ENCODE results near the gene C17orf67.

DNA sequence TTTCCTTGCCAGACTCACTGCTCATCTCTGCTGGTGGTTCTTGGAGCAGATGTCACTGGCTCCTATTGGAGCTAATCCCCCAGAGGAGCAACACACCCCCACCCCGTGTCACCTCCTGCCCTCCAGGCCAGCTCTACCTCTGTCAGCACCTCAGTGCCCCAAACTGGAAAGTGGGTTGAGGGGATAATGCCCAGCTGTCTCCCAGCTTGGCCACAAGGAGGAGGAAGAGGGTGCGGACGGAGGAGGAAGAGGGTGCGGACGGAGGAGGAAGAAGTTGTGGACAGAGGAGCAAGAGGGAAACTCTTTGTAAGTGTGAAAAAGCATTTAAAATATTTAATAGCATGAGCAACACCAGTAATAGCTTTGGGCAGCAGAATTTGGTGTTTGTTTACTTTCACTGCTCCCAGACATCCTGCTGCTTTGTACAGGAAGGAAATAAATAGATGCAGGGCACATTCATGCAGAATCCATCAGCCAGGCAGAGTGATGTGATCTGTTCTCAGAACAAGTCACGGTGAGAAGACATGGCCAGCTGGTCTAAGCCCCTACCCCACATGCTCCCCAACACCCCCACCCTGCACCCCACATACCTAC, 82.5 kb downstream of the C17orf67 start:
- no peak for TF ChIP-seq SRF (CRISPR knock-in tag; IDR thresholded peaks at IDR 0.05)
- TF ChIP-seq POLR2AphosphoS5 (IDR thresholded peaks at IDR 0.05; ENCODE audit: control insufficient read depth, insufficient read depth, low read depth, low read length) = no peak
- no peak for TF ChIP-seq KLF10 (CRISPR knock-in tag; IDR thresholded peaks at IDR 0.05)
- TF ChIP-seq, protein P1, sequence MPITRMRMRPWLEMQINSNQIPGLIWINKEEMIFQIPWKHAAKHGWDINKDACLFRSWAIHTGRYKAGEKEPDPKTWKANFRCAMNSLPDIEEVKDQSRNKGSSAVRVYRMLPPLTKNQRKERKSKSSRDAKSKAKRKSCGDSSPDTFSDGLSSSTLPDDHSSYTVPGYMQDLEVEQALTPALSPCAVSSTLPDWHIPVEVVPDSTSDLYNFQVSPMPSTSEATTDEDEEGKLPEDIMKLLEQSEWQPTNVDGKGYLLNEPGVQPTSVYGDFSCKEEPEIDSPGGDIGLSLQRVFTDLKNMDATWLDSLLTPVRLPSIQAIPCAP (CRISPR knock-in tag; IDR thresholded peaks at IDR 0.05; ENCODE audit: borderline replicate concordance) = no peak
- no peak for TF ChIP-seq ZZZ3 (IDR thresholded peaks at IDR 0.05)
- TF ChIP-seq, protein P2, sequence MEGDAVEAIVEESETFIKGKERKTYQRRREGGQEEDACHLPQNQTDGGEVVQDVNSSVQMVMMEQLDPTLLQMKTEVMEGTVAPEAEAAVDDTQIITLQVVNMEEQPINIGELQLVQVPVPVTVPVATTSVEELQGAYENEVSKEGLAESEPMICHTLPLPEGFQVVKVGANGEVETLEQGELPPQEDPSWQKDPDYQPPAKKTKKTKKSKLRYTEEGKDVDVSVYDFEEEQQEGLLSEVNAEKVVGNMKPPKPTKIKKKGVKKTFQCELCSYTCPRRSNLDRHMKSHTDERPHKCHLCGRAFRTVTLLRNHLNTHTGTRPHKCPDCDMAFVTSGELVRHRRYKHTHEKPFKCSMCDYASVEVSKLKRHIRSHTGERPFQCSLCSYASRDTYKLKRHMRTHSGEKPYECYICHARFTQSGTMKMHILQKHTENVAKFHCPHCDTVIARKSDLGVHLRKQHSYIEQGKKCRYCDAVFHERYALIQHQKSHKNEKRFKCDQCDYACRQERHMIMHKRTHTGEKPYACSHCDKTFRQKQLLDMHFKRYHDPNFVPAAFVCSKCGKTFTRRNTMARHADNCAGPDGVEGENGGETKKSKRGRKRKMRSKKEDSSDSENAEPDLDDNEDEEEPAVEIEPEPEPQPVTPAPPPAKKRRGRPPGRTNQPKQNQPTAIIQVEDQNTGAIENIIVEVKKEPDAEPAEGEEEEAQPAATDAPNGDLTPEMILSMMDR (IDR thresholded peaks at IDR 0.05 in 2 of 3, conservative IDR thresholded peaks at IDR 0.05 in 1 of 3; ENCODE audit: insufficient read depth in 2 of 3, low read depth in 1 of 3, low read length in 3 of 3) = peak; percentile 14 to 24 (median 18); a peak in 1 of 6 replicates
- no peak for TF ChIP-seq ZNF121 (CRISPR knock-in tag; conservative IDR thresholded peaks at IDR 0.05)
- TF ChIP-seq EZH2 (IDR thresholded peaks at IDR 0.05; ENCODE audit: borderline replicate concordance, low read depth, low read length) = no peak
- TF ChIP-seq MEF2A (IDR thresholded peaks at IDR 0.05; ENCODE audit: control insufficient read depth, low read depth, low read length) = no peak
- no peak for TF ChIP-seq CEBPB (tag; IDR thresholded peaks at IDR 0.05)
- TF ChIP-seq, protein P3, sequence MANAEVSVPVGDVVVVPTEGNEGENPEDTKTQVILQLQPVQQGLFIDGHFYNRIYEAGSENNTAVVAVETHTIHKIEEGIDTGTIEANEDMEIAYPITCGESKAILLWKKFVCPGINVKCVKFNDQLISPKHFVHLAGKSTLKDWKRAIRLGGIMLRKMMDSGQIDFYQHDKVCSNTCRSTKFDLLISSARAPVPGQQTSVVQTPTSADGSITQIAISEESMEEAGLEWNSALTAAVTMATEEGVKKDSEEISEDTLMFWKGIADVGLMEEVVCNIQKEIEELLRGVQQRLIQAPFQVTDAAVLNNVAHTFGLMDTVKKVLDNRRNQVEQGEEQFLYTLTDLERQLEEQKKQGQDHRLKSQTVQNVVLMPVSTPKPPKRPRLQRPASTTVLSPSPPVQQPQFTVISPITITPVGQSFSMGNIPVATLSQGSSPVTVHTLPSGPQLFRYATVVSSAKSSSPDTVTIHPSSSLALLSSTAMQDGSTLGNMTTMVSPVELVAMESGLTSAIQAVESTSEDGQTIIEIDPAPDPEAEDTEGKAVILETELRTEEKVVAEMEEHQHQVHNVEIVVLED (CRISPR knock-in tag; IDR thresholded peaks at IDR 0.05) = no peak
- TF ChIP-seq MTA1 (IDR thresholded peaks at IDR 0.05; ENCODE audit: borderline replicate concordance) = no peak
- no peak for TF ChIP-seq FOXK2 (conservative IDR thresholded peaks at IDR 0.05 in 1 of 2, IDR thresholded peaks at IDR 0.05 in 1 of 2; ENCODE audit: low read depth in 2 of 2)
- no peak for TF ChIP-seq MYNN (IDR thresholded peaks at IDR 0.05)
- TF ChIP-seq MYNN (CRISPR knock-in tag; IDR thresholded peaks at IDR 0.05) = no peak

Data from K562 (cell line).